HG03159 (cell line): ENCODE results near the gene CMIP.
"Not testable (repeated sequence)": the region's sequence is repeated elsewhere in the genome, so short reads cannot be mapped to it uniquely, and the experiment has no call there.

ENCODE experiments used
- ATAC-seq: cut with Tn5 transposase; IDR thresholded peaks from one replicate; pipeline ENCODE4 v1.9.1; 2021; ENCODE audit warnings: mild to moderate bottlenecking, moderate library complexity; ENCODE audit not compliant: unreplicated experiment

CMIP gene

GRCh38 chr16:81728435-81728834, 283.8 kb downstream of the CMIP start:
- ATAC-seq: no peak

- ATAC-seq: no peak
Observed at GRCh38 chr16:81729451-81729850, 284.8 kb downstream of the CMIP start.

- peak; percentile 85 for ATAC-seq
Observed at GRCh38 chr16:81730090-81731051, 285.8 kb downstream of the CMIP start.

- no peak for ATAC-seq
Observed at GRCh38 chr16:81731649-81732048, 287.0 kb downstream of the CMIP start.

- no peak for ATAC-seq
Observed at GRCh38 chr16:81732699-81733098, 288.1 kb downstream of the CMIP start.

GRCh38 chr16:81733295-81733694, 288.7 kb downstream of the CMIP start:
- ATAC-seq: no peak

GRCh38 chr16:81734632-81735434, 290.2 kb downstream of the CMIP start:
- no peak for ATAC-seq

GRCh38 chr16:81737885-81738536, 293.4 kb downstream of the CMIP start:
- ATAC-seq: peak; percentile 43

- peak; percentile 38 for ATAC-seq
Observed at GRCh38 chr16:81738783-81739496, 294.3 kb downstream of the CMIP start.

GRCh38 chr16:81739503-81739902, 294.9 kb downstream of the CMIP start:
- no peak for ATAC-seq

- ATAC-seq: no peak
Observed at GRCh38 chr16:81740169-81740568, 295.6 kb downstream of the CMIP start.

GRCh38 chr16:81741430-81741770, 296.8 kb downstream of the CMIP start:
- not testable (repeated sequence) for ATAC-seq

- ATAC-seq: no peak
Observed at GRCh38 chr16:81744385-81744784, 299.8 kb downstream of the CMIP start.

GRCh38 chr16:81744911-81745310, 300.3 kb downstream of the CMIP start:
- no peak for ATAC-seq

- peak; percentile 68 for ATAC-seq
Observed at GRCh38 chr16:81745704-81746558, 301.3 kb downstream of the CMIP start.

- ATAC-seq: peak; percentile 7
Observed at GRCh38 chr16:81746566-81746965, 302.0 kb downstream of the CMIP start.

GRCh38 chr16:81748476-81749198, 304.0 kb downstream of the CMIP start:
- ATAC-seq: no peak

GRCh38 chr16:81752225-81752875, 307.7 kb downstream of the CMIP start:
- ATAC-seq: peak; percentile 88

- no peak for ATAC-seq
Observed at GRCh38 chr16:81752876-81753227, 308.2 kb downstream of the CMIP start.
